Measurements from ENCODE around the gene COPS3. TPM values are rescaled to one million over a fixed set of nuclear protein-coding genes. Genes with fewer than 3 reads are reported as not detected.

COPS3 gene
- total and polyA plus RNA-seq, 9 of the 15 experiments (the other 6 are each of a cell fraction or from before 2014, with no cell fraction given) = 92.4 to 295 (median 167) TPM

- peak overlapping the region; percentile 66 for H3K4me3 ChIP-seq
- TF ChIP-seq ZNF592 (IDR thresholded peaks at IDR 0.05) (0 out of 2 replicates have a peak, but pooled peaks have one; percentile 21), MGA (IDR thresholded peaks at IDR 0.05) (peak; percentile 25; the same call in 1 of the 2 replicates), SIN3A (IDR thresholded peaks at IDR 0.05; ENCODE audit: borderline replicate concordance in 2 of 2, control insufficient read depth in 1 of 2, low read depth in 2 of 2, low read length in 2 of 2) (peak in 1 of 2 experiments; percentile 16; a peak in 1 of 4 replicates), BHLHE40 (IDR thresholded peaks at IDR 0.05; ENCODE audit: low read length) (peak; percentile 84)
Observed at GRCh38 chr17:17204635-17205231, 76.3 kb downstream of the COPS3 start.

More at GRCh38 chr17:17204635-17205231, 76.3 kb downstream of the COPS3 start:
- FAIRE-seq (no peak), DNase-seq (ENCODE audit: extremely low read depth in 1 of 4, low spot score in 3 of 4) (peak in 1 of 4 experiments; percentile 15), ATAC-seq (peak; percentile 15)
- intact Hi-C loops (cut with micrococcal nuclease) = no loop called here
- Histone ChIP-seq H3K36me3 (ENCODE audit: control insufficient read depth, insufficient read depth, low read length) (peaks cover 48% of the 10 kb centered on the region; the same call in 2 of the 3 replicates), H3K27ac (ENCODE audit: extremely low read depth, low read depth, low read length) (peak overlapping the region; percentile 92), H2AFZ (ENCODE audit: low read depth, low read length) (no peak overlapping the region), H3K9me3 (replicated peaks; ENCODE audit: control insufficient read depth, insufficient read depth, low read depth, low read length) (no peaks in the 10 kb centered on the region), H3K9me1 (ENCODE audit: control insufficient read depth, insufficient read depth, low read length) (no peaks in the 10 kb centered on the region), H3K4me2 (ENCODE audit: insufficient read depth, low read length) (peak overlapping the region; percentile 84), H3K4me1 (replicated peaks in 1 of 2; ENCODE audit: control insufficient read depth in 2 of 2, insufficient read depth in 2 of 2, low read length in 2 of 2) (peaks cover 10 to 39% of the 10 kb centered on the region in 2 experiments; a peak in 4 of 5 replicates), H3K27me3 (ENCODE audit: control insufficient read depth in 2 of 2, insufficient read depth in 2 of 2, low read length in 2 of 2) (no peaks in the 10 kb centered on the region), H4K20me1 (replicated peaks; ENCODE audit: control insufficient read depth, insufficient read depth, low read length) (no peaks in the 10 kb centered on the region), H3K9ac (ENCODE audit: insufficient read depth in 1 of 2, low read depth in 2 of 2, low read length in 2 of 2) (peak overlapping the region; percentile 88 to 97), H3K79me2 (ENCODE audit: control insufficient read depth, insufficient read depth, low read length) (peaks cover 47% of the 10 kb centered on the region)
- CTCF ChIA-PET (ENCODE audit: low intra/inter-chr PET ratio) = interaction anchor here (0.6 kb wide), 1 partner anchor 437 kb away, joined by 5 read pairs; no protein-coding TSS in a partner anchor
- POLR2A ChIA-PET = interaction anchor here (0.8 kb wide), 1 partner anchor 17 kb away, joined by 3 read pairs; no protein-coding TSS in a partner anchor
- in situ Hi-C loops (cut with MboI) = no loop called here
- BruUV-seq (replicated peaks) = no TSS peak
- 3% methylated on average over 14 of the region's 14 CpGs for WGBS (ENCODE audit: insufficient coverage, low coverage, missing lambda C conversion rate)

Data from K562 (cell line).